H9 (cell line): ENCODE results near the gene KLC1. TPM values are rescaled to one million over a fixed set of nuclear protein-coding genes. Genes with fewer than 3 reads are reported as not detected.

Source experiments
- DNase-seq: peaks from one replicate; pipeline ENCODE4 v3.0.0-alpha.2; 2017
- H2AFZ ChIP-seq: one replicate; pipeline ENCODE4 v1.6.1; 2013; ENCODE audit warnings: mild to moderate bottlenecking, low read length, control low read depth, moderate library complexity
- H2AK5ac ChIP-seq: 2 replicates; pipeline ENCODE4 v1.6.1; 2013; ENCODE audit warnings: low read length, control low read depth, mixed read lengths; ENCODE audit not compliant: insufficient read length
- H2BK120ac ChIP-seq: one replicate; pipeline ENCODE4 v1.6.1; 2013; ENCODE audit warnings: low read depth, mild to moderate bottlenecking, low read length, control low read depth, inconsistent platforms; ENCODE audit not compliant: poor library complexity, severe bottlenecking
- H2BK12ac ChIP-seq: 2 replicates; pipeline ENCODE4 v1.6.1; 2013; ENCODE audit warnings: low read length, control low read depth, mixed read lengths, low read depth; ENCODE audit not compliant: insufficient read length
- H2BK15ac ChIP-seq: 2 replicates; pipeline ENCODE4 v1.6.1; 2013; ENCODE audit warnings: low read depth, low read length, control low read depth
- H2BK20ac ChIP-seq: one replicate; pipeline ENCODE4 v1.6.1; 2013; ENCODE audit warnings: low read depth, mild to moderate bottlenecking, low read length, control low read depth, inconsistent platforms; ENCODE audit not compliant: poor library complexity, severe bottlenecking
- H2BK5ac ChIP-seq: 2 replicates; pipeline ENCODE4 v1.6.1; 2013; ENCODE audit warnings: low read length, control low read depth, mixed read lengths; ENCODE audit not compliant: insufficient read length
- H3K14ac ChIP-seq: 2 replicates; pipeline ENCODE4 v1.6.1; 2013; ENCODE audit warnings: low read length, control low read depth; ENCODE audit not compliant: insufficient read depth
- H3K18ac ChIP-seq: 2 replicates; pipeline ENCODE4 v1.6.1; 2013; ENCODE audit warnings: low read depth, mild to moderate bottlenecking, mixed read lengths, low read length, control low read depth; ENCODE audit not compliant: insufficient read length
- H3K23ac ChIP-seq: 2 replicates; pipeline ENCODE4 v1.6.1; 2013; ENCODE audit warnings: low read length, control low read depth, mixed read lengths, low read depth; ENCODE audit not compliant: insufficient read length
- H3K23me2 ChIP-seq: 2 replicates; pipeline ENCODE4 v1.6.1; 2013; ENCODE audit warnings: low read depth, mild to moderate bottlenecking, mixed read lengths, low read length, control low read depth; ENCODE audit not compliant: insufficient read length, poor library complexity, severe bottlenecking
- H3K27ac ChIP-seq: 2 replicates; pipeline ENCODE4 v1.5.1; 2013; ENCODE audit warnings: low read length, control low read depth, mixed read lengths, low read depth; ENCODE audit not compliant: insufficient read length
- H3K27me3 ChIP-seq: 2 replicates; pipeline ENCODE4 v1.6.1; 2013; ENCODE audit warnings: low read length, control low read depth, inconsistent platforms; ENCODE audit not compliant: insufficient read depth
- H3K4ac ChIP-seq: 2 replicates; pipeline ENCODE4 v1.6.1; 2013; ENCODE audit warnings: low read depth, mild to moderate bottlenecking, control low read depth, inconsistent platforms, low read length, moderate library complexity
- H3K4me1 ChIP-seq: 2 replicates; pipeline ENCODE4 v1.6.1; 2013; ENCODE audit warnings: low read length, control low read depth, inconsistent platforms; ENCODE audit not compliant: insufficient read depth
- H3K4me2 ChIP-seq: 2 replicates; pipeline ENCODE4 v1.6.1; 2013; ENCODE audit warnings: low read length, control low read depth, mixed read lengths; ENCODE audit not compliant: insufficient read length, insufficient read depth
- H3K56ac ChIP-seq: 2 replicates; pipeline ENCODE4 v1.6.1; 2013; ENCODE audit warnings: low read depth, mild to moderate bottlenecking, mixed read lengths, low read length, control low read depth; ENCODE audit not compliant: insufficient read length
- H3K79me1 ChIP-seq: 2 replicates; pipeline ENCODE4 v1.6.1; 2013; ENCODE audit warnings: low read depth, mild to moderate bottlenecking, moderate library complexity, low read length, control low read depth, inconsistent platforms; ENCODE audit not compliant: insufficient read depth, poor library complexity, severe bottlenecking
- H3K79me2 ChIP-seq: 2 replicates; pipeline ENCODE4 v1.6.1; 2013; ENCODE audit warnings: low read length, control low read depth, inconsistent platforms; ENCODE audit not compliant: insufficient read depth
- H3K9ac ChIP-seq: 2 replicates; pipeline ENCODE4 v1.6.1; 2013; ENCODE audit warnings: low read length, control low read depth, mixed read lengths; ENCODE audit not compliant: insufficient read length; ENCODE audit errors: extremely low read depth
- H3K9me3 ChIP-seq: one replicate; pipeline ENCODE4 v1.6.1; 2013; ENCODE audit warnings: low read depth, low read length, inconsistent platforms; ENCODE audit not compliant: control insufficient read depth
- H3T11ph ChIP-seq: one replicate; pipeline ENCODE4 v1.6.1; 2013; ENCODE audit warnings: mild to moderate bottlenecking, low read length, control low read depth, inconsistent platforms
- H4K20me1 ChIP-seq: one replicate; pipeline ENCODE4 v1.6.1; 2013; ENCODE audit not compliant: control insufficient read depth, insufficient read length, insufficient read depth
- H4K5ac ChIP-seq: 2 replicates; pipeline ENCODE4 v1.6.1; 2013; ENCODE audit warnings: low read depth, mild to moderate bottlenecking, mixed read lengths, low read length, control low read depth; ENCODE audit not compliant: insufficient read length
- H4K8ac ChIP-seq: replicated peaks from 2 replicates; pipeline ENCODE4 v1.6.1; 2013; ENCODE audit warnings: low read length, control low read depth, mixed read lengths, low read depth; ENCODE audit not compliant: insufficient read length
- H4K91ac ChIP-seq: 2 replicates; pipeline ENCODE4 v1.6.1; 2013; ENCODE audit warnings: low read depth, mild to moderate bottlenecking, moderate library complexity, mixed read lengths, low read length, control low read depth; ENCODE audit not compliant: insufficient read length
- H3K27ac Mint-ChIP-seq, 3 experiments: 2 replicates in 2 of 3; 3 replicates in 1 of 3; pipeline ENCODE4 v1.8.0; 2020 to 2021; ENCODE audit warnings: mixed read lengths in 3 of 3, mild to moderate bottlenecking in 1 of 3, moderate library complexity in 1 of 3
- H3K27me3 Mint-ChIP-seq: 2 replicates; pipeline ENCODE4 v1.8.0; 2021; ENCODE audit warnings: low read depth, mild to moderate bottlenecking, moderate library complexity, mixed read lengths
- H3K36me3 Mint-ChIP-seq, 3 experiments: 2 replicates in 2 of 3; 3 replicates in 1 of 3; pipeline ENCODE4 v1.8.0; 2020 to 2021; ENCODE audit warnings: low read depth in 3 of 3, mixed read lengths in 3 of 3; ENCODE audit not compliant: insufficient read depth in 1 of 3
- H3K4me1 Mint-ChIP-seq, 2 experiments: 2 replicates each; pipeline ENCODE4 v1.8.0; 2020; ENCODE audit warnings: mixed read lengths in 2 of 2
- H3K4me3 Mint-ChIP-seq, 2 experiments: 2 replicates in 1 of 2; 3 replicates in 1 of 2; pipeline ENCODE4 v1.8.0; 2020 to 2021; ENCODE audit warnings: mild to moderate bottlenecking in 2 of 2, mixed read lengths in 2 of 2, moderate library complexity in 1 of 2
- H3K9me3 Mint-ChIP-seq, 2 experiments: 2 replicates in 1 of 2; 3 replicates in 1 of 2; pipeline ENCODE4 v1.8.0; 2020; ENCODE audit warnings: mild to moderate bottlenecking in 2 of 2, mixed read lengths in 2 of 2, moderate library complexity in 1 of 2
- CTCF ChIP-seq: fragments of 200-600 bp; sonication (generic); conservative IDR thresholded peaks from 3 replicates; pipeline ENCODE4 v1.8.0; 2021; ENCODE audit warnings: antibody characterized with exemption, mild to moderate bottlenecking
- WGBS: extraction: QIAGEN DNeasy Blood & Tissue Kit; methylation state at CpG from one replicate; pipeline ENCODE4 v1.1.7; 2013; ENCODE audit warnings: missing lambda C conversion rate, low lambda C conversion rate, mixed read lengths; ENCODE audit not compliant: insufficient read length; ENCODE audit errors: extremely low coverage; 5-methylcytosine and 5-hydroxymethylcytosine counted together
- total RNA-seq: library from RNA; stranded (reverse); gene quantifications from 2 replicates; pipeline ENCODE4 v1.2.1, GENCODE V29; 2021

Gene KLC1
- total RNA-seq, 1 experiment from 2014 or later: 143 TPM

GRCh38 chr14:103581954-103582703 lies 46.9 kb upstream of the KLC1 start:
- Histone ChIP-seq H2AK5ac (no peak overlapping the region), H4K5ac (no peak overlapping the region), H4K8ac (no peak overlapping the region), H3K4me2 (no peak overlapping the region), H3K18ac (no peak overlapping the region), H3K79me2 (no peaks in the 10 kb centered on the region), H2BK20ac (no peak overlapping the region), H3K23me2 (no peaks in the 10 kb centered on the region), H3K4ac (no peak overlapping the region), H3K9me3 (no peaks in the 10 kb centered on the region), H3K56ac (no peak overlapping the region), H2BK5ac (no peak overlapping the region), H2BK12ac (no peak overlapping the region), H3K27me3 (no peaks in the 10 kb centered on the region), H3K4me1 (no peaks in the 10 kb centered on the region), H2BK15ac (no peak overlapping the region), H2BK120ac (no peak overlapping the region), H3K9ac (no peak overlapping the region), H3K23ac (no peak overlapping the region), H4K20me1 (no peaks in the 10 kb centered on the region), H3T11ph (no peak overlapping the region), H3K27ac (no peak overlapping the region), H2AFZ (no peak overlapping the region), H3K79me1 (no peaks in the 10 kb centered on the region), H3K14ac (no peak overlapping the region; the same call in 1 of the 2 replicates), H4K91ac (no peak overlapping the region)
- peak; percentile 37 for DNase-seq
- H3K27ac Mint-ChIP-seq: no peak overlapping the region
- peaks cover 16 to 39% (median 29%) of the 10 kb centered on the region in 3 experiments for H3K36me3 Mint-ChIP-seq
- no peaks in the 10 kb centered on the region for H3K4me1 Mint-ChIP-seq
- no peak overlapping the region for H3K4me3 Mint-ChIP-seq
- no peaks in the 10 kb centered on the region for H3K9me3 Mint-ChIP-seq
- H3K27me3 Mint-ChIP-seq: no peaks in the 10 kb centered on the region; the same call in 1 of the 2 replicates
- no peak for TF ChIP-seq CTCF
- WGBS: no CpG with 5 or more reads among the region's 26 CpGs
